GM21447 (cell line): ENCODE measurements around the gene SRPK2.
"Not testable (repeated sequence)": the region's sequence is repeated elsewhere in the genome, so short reads cannot be mapped to it uniquely, and the experiment has no call there.

Experiments
- ATAC-seq: cut with Tn5 transposase; IDR thresholded peaks from one replicate; pipeline ENCODE4 v1.9.1; 2021; ENCODE audit not compliant: unreplicated experiment

The SRPK2 gene

GRCh38 chr7:105198223-105198622 lies 190.5 kb downstream of the SRPK2 start:
- ATAC-seq, result no peak

GRCh38 chr7:105196473-105196872 lies 192.2 kb downstream of the SRPK2 start:
- ATAC-seq, result no peak

GRCh38 chr7:105195891-105196290 lies 192.8 kb downstream of the SRPK2 start:
- no peak for ATAC-seq

GRCh38 chr7:105194959-105195358 lies 193.8 kb downstream of the SRPK2 start:
- not testable (repeated sequence) for ATAC-seq

GRCh38 chr7:105191331-105191730 lies 197.4 kb downstream of the SRPK2 start:
- no peak for ATAC-seq

GRCh38 chr7:105189859-105190492 lies 198.7 kb downstream of the SRPK2 start:
- ATAC-seq, result no peak

- no peak for ATAC-seq
Measured at GRCh38 chr7:105188201-105188600, 200.5 kb downstream of the SRPK2 start.

- ATAC-seq, result peak; percentile 77
Measured at GRCh38 chr7:105187302-105188169, 201.2 kb downstream of the SRPK2 start.

GRCh38 chr7:105185290-105186010 lies 203.3 kb downstream of the SRPK2 start:
- ATAC-seq, result no peak

- no peak for ATAC-seq
Measured at GRCh38 chr7:105180002-105180401, 208.7 kb downstream of the SRPK2 start.

- ATAC-seq, result no peak
Measured at GRCh38 chr7:105178928-105179541, 209.7 kb downstream of the SRPK2 start.

- no peak for ATAC-seq
Measured at GRCh38 chr7:105178177-105178576, 210.5 kb downstream of the SRPK2 start.

GRCh38 chr7:105177026-105177425 lies 211.7 kb downstream of the SRPK2 start:
- no peak for ATAC-seq

GRCh38 chr7:105173586-105173985 lies 215.1 kb downstream of the SRPK2 start:
- no peak for ATAC-seq

- ATAC-seq, result no peak
Measured at GRCh38 chr7:105164751-105165150, 224.0 kb downstream of the SRPK2 start.

- no peak for ATAC-seq
Measured at GRCh38 chr7:105163718-105164117, 225.0 kb downstream of the SRPK2 start.

GRCh38 chr7:105161366-105161765 lies 227.4 kb downstream of the SRPK2 start:
- no peak for ATAC-seq

- no peak for ATAC-seq
Measured at GRCh38 chr7:105157278-105157677, 231.4 kb downstream of the SRPK2 start.

GRCh38 chr7:105156731-105157130 lies 232.0 kb downstream of the SRPK2 start:
- ATAC-seq, result no peak

- ATAC-seq, result no peak
Measured at GRCh38 chr7:105154084-105154483, 234.6 kb downstream of the SRPK2 start.

- ATAC-seq, result no peak
Measured at GRCh38 chr7:105153531-105153930, 235.2 kb downstream of the SRPK2 start.
